ENCODE data around the gene IPP.
"Not testable (repeated sequence)": the region's sequence is repeated elsewhere in the genome, so short reads cannot be mapped to it uniquely, and the experiment has no call there.

IPP gene

GRCh38 chr1:45704637-45705036, 45.8 kb downstream of the IPP start:
- POLR2A ChIA-PET = interaction anchor here (1.0 kb wide), 1 partner anchor 18 kb away, joined by 3 read pairs; the partner anchor contains the start of gene GPBP1L1
- CTCF ChIA-PET = no interaction called here
- TF ChIP-seq TARDBP (IDR thresholded peaks at IDR 0.05) = no peak
- TF ChIP-seq ELF4 (IDR thresholded peaks at IDR 0.05) = no peak
- TF ChIP-seq HDGF (IDR thresholded peaks at IDR 0.05; ENCODE audit: borderline replicate concordance) = no peak
- TF ChIP-seq ARNT (IDR thresholded peaks at IDR 0.05) = no peak
- TF ChIP-seq PKNOX1 (IDR thresholded peaks at IDR 0.05) = no peak
- no peak for TF ChIP-seq L3MBTL2 (conservative IDR thresholded peaks at IDR 0.05)
- TF ChIP-seq FOXA1 (IDR thresholded peaks at IDR 0.05) = no peak
- no peak for TF ChIP-seq SUZ12 (IDR thresholded peaks at IDR 0.05)
- no peak for TF ChIP-seq FOXM1 (IDR thresholded peaks at IDR 0.05; ENCODE audit: borderline replicate concordance)
- no peak for TF ChIP-seq SP1 (IDR thresholded peaks at IDR 0.05)
- no peak for TF ChIP-seq BHLHE40 (IDR thresholded peaks at IDR 0.05; ENCODE audit: borderline replicate concordance)
- TF ChIP-seq CTBP1 (IDR thresholded peaks at IDR 0.05; ENCODE audit: borderline replicate concordance) = no peak
- TF ChIP-seq NFRKB (IDR thresholded peaks at IDR 0.05) = no peak
- TF ChIP-seq ZNF384 (IDR thresholded peaks at IDR 0.05) = no peak
- no peak for TF ChIP-seq LEF1 (IDR thresholded peaks at IDR 0.05; ENCODE audit: borderline replicate concordance)
- TF ChIP-seq FOXK2 (IDR thresholded peaks at IDR 0.05) = no peak
- DNase-seq (ENCODE audit: extremely low spot score) = no peak

- ChIA-PET POLR2A (interaction anchor here (1.8 kb wide), 1 partner anchor 9 kb away, joined by 7 read pairs; the partner anchor contains the start of gene GPBP1L1), CTCF (no interaction called here)
- TF ChIP-seq BHLHE40 (IDR thresholded peaks at IDR 0.05; ENCODE audit: borderline replicate concordance) (no peak), CTBP1 (IDR thresholded peaks at IDR 0.05; ENCODE audit: borderline replicate concordance) (no peak), ZNF384 (IDR thresholded peaks at IDR 0.05) (no peak), NFRKB (IDR thresholded peaks at IDR 0.05) (no peak), FOXA1 (IDR thresholded peaks at IDR 0.05) (no peak)
- no peak for DNase-seq (ENCODE audit: extremely low spot score)
Measured at GRCh38 chr1:45694823-45695222, 55.6 kb downstream of the IPP start.

GRCh38 chr1:45693811-45694210, 56.6 kb downstream of the IPP start:
- POLR2A ChIA-PET = interaction anchor here (1.8 kb wide), 1 partner anchor 8 kb away, joined by 7 read pairs; the partner anchor contains the start of gene GPBP1L1
- DNase-seq (ENCODE audit: extremely low spot score); CTCF ChIA-PET: not testable (repeated sequence)

- DNase-seq (ENCODE audit: extremely low spot score) = peak; percentile 72
- ChIA-PET POLR2A (interaction anchor here (0.7 to 2.1 kb wide), 6 partner anchors 10 to 166 kb away, joined by 3 to 16 read pairs (median 6); partner anchors contain the start of genes IPP, MAST2 and PRDX1), CTCF (no interaction called here)
- TF ChIP-seq ARNT (IDR thresholded peaks at IDR 0.05) (no peak), L3MBTL2 (conservative IDR thresholded peaks at IDR 0.05) (peak; percentile 65), NFRKB (IDR thresholded peaks at IDR 0.05) (peak; percentile 61; the same call in 1 of the 2 replicates), ELF4 (IDR thresholded peaks at IDR 0.05) (peak; percentile 56; the same call in 1 of the 2 replicates), LEF1 (IDR thresholded peaks at IDR 0.05; ENCODE audit: borderline replicate concordance) (no peak), FOXK2 (IDR thresholded peaks at IDR 0.05) (peak; percentile 87; the same call in 1 of the 2 replicates)
Measured at GRCh38 chr1:45687754-45688740, 62.4 kb downstream of the IPP start, which contains the start of gene TMEM69. TMEM69 (plus strand) TSS chr1:45688181; CDS start chr1:45691069, 2,888 bp downstream.

- peak; percentile 90 for DNase-seq (ENCODE audit: extremely low spot score)
- ChIA-PET CTCF (no interaction called here), POLR2A (interaction anchor here (0.6 to 2.4 kb wide), 10 partner anchors 8 to 166 kb away, joined by 3 to 16 read pairs (median 6); partner anchors contain the start of genes IPP, MAST2 and PRDX1)
- no peak for TF ChIP-seq LEF1 (IDR thresholded peaks at IDR 0.05; ENCODE audit: borderline replicate concordance)
- no peak for TF ChIP-seq BHLHE40 (IDR thresholded peaks at IDR 0.05; ENCODE audit: borderline replicate concordance)
- TF ChIP-seq PKNOX1 (IDR thresholded peaks at IDR 0.05) = peak; percentile 70
- TF ChIP-seq HDGF (IDR thresholded peaks at IDR 0.05; ENCODE audit: borderline replicate concordance) = peak; percentile 26; the same call in 1 of the 2 replicates
- no peak for TF ChIP-seq TARDBP (IDR thresholded peaks at IDR 0.05)
- peak; percentile 37 for TF ChIP-seq ELF4 (IDR thresholded peaks at IDR 0.05)
- TF ChIP-seq FOXK2 (IDR thresholded peaks at IDR 0.05) = no peak
- peak; percentile 92 for TF ChIP-seq SUZ12 (IDR thresholded peaks at IDR 0.05)
- peak; percentile 84 for TF ChIP-seq L3MBTL2 (conservative IDR thresholded peaks at IDR 0.05)
- no peak for TF ChIP-seq NFRKB (IDR thresholded peaks at IDR 0.05)
- no peak for TF ChIP-seq CTBP1 (IDR thresholded peaks at IDR 0.05; ENCODE audit: borderline replicate concordance)
- TF ChIP-seq ARNT (IDR thresholded peaks at IDR 0.05) = no peak
Measured at GRCh38 chr1:45687014-45687753, 63.3 kb downstream of the IPP start.

Data from HEK293T (cell line).